ENCODE results near the gene TMEM101. TPM values are rescaled to one million over a fixed set of nuclear protein-coding genes. Genes with fewer than 3 reads are reported as not detected.
"Not testable (repeated sequence)": the region's sequence is repeated elsewhere in the genome, so short reads cannot be mapped to it uniquely, and the experiment has no call there.

The TMEM101 gene
- total RNA-seq, 2 experiments from 2014 or later, result 8.8 to 9.7 TPM

DNA sequence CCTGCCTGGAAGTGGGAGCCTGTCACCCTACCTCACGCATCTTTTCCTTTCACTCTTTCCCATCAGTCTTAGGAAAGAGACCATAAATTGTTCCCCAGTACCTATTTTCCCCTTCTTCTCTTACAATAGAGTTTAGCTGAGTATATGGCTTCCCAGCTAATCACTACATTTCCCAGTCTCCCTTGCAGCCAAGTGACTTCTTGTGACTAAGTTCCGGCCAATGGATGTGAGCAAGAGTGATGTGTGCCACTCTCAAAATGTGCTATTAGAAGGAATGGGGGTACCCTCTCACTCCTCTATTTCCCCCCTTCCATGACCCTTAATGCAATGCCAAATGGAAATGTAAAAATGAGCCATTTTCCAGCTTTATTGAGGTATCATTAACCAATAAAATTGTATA, 52.8 kb downstream of the TMEM101 start:
- no peaks in the 10 kb centered on the region for H3K4me1 Mint-ChIP-seq (ENCODE audit: low read depth)
- no peaks in the 10 kb centered on the region for H3K9me3 Mint-ChIP-seq
- H3K36me3 Mint-ChIP-seq (ENCODE audit: low read depth), result no peaks in the 10 kb centered on the region
- no peak overlapping the region for H3K27ac Mint-ChIP-seq
- peaks cover 10% of the 10 kb centered on the region for H3K27me3 Mint-ChIP-seq
- Histone ChIP-seq H3K4me1 (ENCODE audit: insufficient read depth, low read length) (no peaks in the 10 kb centered on the region), H3K9me3 (ENCODE audit: control insufficient read depth in 1 of 2, insufficient read depth in 1 of 2, low read length in 2 of 2) (no peaks in the 10 kb centered on the region), H3K27ac (ENCODE audit: low read depth in 1 of 2, low read length in 2 of 2) (no peak overlapping the region), H3K36me3 (ENCODE audit: insufficient read depth, low read length) (no peaks in the 10 kb centered on the region), H3K4me3 (ENCODE audit: low read length) (no peak overlapping the region), H3K27me3 (ENCODE audit: control insufficient read depth in 1 of 2, insufficient read depth in 2 of 2, low read length in 2 of 2) (peaks cover 0 to 4% of the 10 kb centered on the region in 2 experiments)
- no peak overlapping the region for H3K4me3 Mint-ChIP-seq
- ATAC-seq (ENCODE audit: poor library complexity) (no peak), DNase-seq (no peak)
- POLR2A ChIA-PET, result no interaction called here
- intact Hi-C loops (cut with DNase I, micrococcal nuclease), result no loop called here
- TF ChIP-seq, protein P1, sequence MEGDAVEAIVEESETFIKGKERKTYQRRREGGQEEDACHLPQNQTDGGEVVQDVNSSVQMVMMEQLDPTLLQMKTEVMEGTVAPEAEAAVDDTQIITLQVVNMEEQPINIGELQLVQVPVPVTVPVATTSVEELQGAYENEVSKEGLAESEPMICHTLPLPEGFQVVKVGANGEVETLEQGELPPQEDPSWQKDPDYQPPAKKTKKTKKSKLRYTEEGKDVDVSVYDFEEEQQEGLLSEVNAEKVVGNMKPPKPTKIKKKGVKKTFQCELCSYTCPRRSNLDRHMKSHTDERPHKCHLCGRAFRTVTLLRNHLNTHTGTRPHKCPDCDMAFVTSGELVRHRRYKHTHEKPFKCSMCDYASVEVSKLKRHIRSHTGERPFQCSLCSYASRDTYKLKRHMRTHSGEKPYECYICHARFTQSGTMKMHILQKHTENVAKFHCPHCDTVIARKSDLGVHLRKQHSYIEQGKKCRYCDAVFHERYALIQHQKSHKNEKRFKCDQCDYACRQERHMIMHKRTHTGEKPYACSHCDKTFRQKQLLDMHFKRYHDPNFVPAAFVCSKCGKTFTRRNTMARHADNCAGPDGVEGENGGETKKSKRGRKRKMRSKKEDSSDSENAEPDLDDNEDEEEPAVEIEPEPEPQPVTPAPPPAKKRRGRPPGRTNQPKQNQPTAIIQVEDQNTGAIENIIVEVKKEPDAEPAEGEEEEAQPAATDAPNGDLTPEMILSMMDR (IDR thresholded peaks at IDR 0.05), result no peak
- CTCF ChIA-PET, result no interaction called here

DNA sequence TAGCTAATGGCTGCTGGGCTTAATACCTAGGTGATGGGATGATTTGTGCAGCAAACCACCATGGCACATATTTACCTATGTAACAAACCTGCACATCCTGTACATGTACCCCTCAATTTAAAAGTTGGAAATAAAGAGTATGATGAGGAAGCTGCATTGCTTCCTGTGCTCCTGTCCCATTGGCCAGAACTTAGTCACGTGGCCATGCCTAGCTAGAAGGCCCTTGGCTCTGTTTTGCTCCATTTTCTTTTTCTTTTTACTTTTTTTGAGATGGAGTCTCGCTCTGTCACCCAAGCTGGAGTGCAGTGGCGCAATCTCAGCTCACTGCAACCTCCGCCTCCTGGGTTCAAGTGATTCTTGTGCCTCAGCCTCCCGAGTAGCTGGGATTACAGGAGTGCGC, 53.5 kb downstream of the TMEM101 start:
- peaks cover 14% of the 10 kb centered on the region for H3K27me3 Mint-ChIP-seq
- POLR2A ChIA-PET; H3K36me3 ChIP-seq (ENCODE audit: insufficient read depth, low read length); H3K36me3 Mint-ChIP-seq (ENCODE audit: low read depth); H3K9me3 Mint-ChIP-seq; H3K4me1 ChIP-seq (ENCODE audit: insufficient read depth, low read length); H3K4me3 ChIP-seq (ENCODE audit: low read length); H3K4me1 Mint-ChIP-seq (ENCODE audit: low read depth); H3K4me3 Mint-ChIP-seq; H3K27me3 ChIP-seq (ENCODE audit: control insufficient read depth in 1 of 2, insufficient read depth in 2 of 2, low read length in 2 of 2); intact Hi-C loops (cut with DNase I, micrococcal nuclease); H3K27ac ChIP-seq (ENCODE audit: low read depth in 1 of 2, low read length in 2 of 2); DNase-seq; H3K9me3 ChIP-seq (ENCODE audit: control insufficient read depth in 1 of 2, insufficient read depth in 1 of 2, low read length in 2 of 2); H3K27ac Mint-ChIP-seq; CTCF ChIA-PET; ATAC-seq (ENCODE audit: poor library complexity): not testable (repeated sequence)

Other genes with a start within 250 kb of the TMEM101 start
- 10 to 100 TPM; 10.6 to 12.6 TPM for gene DUSP3, start 236.0 kb downstream of the TMEM101 start, total RNA-seq
- gene CFAP97D1, start 234.5 kb downstream of the TMEM101 start, total RNA-seq, result not detected
- under 1 TPM in 1 of 2 experiments, not detected in 1; 0.14 TPM for gene MPP3, start 181.8 kb downstream of the TMEM101 start, total RNA-seq
- not detected for gene CD300LG, start 167.8 kb downstream of the TMEM101 start, total RNA-seq
- gene MPP2, start 107.4 kb downstream of the TMEM101 start, total RNA-seq, result 1 to 10 TPM; 3.5 to 4.0 TPM
- gene PPY, start 72.5 kb downstream of the TMEM101 start, total RNA-seq, result not detected
- not detected for gene PYY, start 61.0 kb downstream of the TMEM101 start, total RNA-seq
- under 1 TPM; 0.14 to 0.56 TPM for gene NAGS, start 10.3 kb downstream of the TMEM101 start, total RNA-seq
- 10 to 100 TPM; 34.6 to 36.1 TPM for gene LSM12, start 51.7 kb upstream of the TMEM101 start, total RNA-seq
- 1 to 10 TPM; 5.6 to 5.8 TPM for gene G6PC3, start 55.8 kb upstream of the TMEM101 start, total RNA-seq
- gene HDAC5, start 108.7 kb upstream of the TMEM101 start, total RNA-seq, result 10 to 100 TPM; 92.0 to 92.5 TPM
- gene HROB, start 127.0 kb upstream of the TMEM101 start, total RNA-seq, result 1 to 10 TPM; 1.6 TPM
- gene ASB16, start 155.7 kb upstream of the TMEM101 start, total RNA-seq, result under 1 TPM in 1 of 2 experiments, not detected in 1; 0.11 TPM
- 10 to 100 TPM; 33.3 to 34.8 TPM for gene TMUB2, start 172.0 kb upstream of the TMEM101 start, total RNA-seq
- 10 to 100 TPM; 85.2 to 99.2 TPM for gene ATXN7L3, start 184.9 kb upstream of the TMEM101 start, total RNA-seq
- gene UBTF, start 204.7 kb upstream of the TMEM101 start, total RNA-seq, result 100 to 1,000 TPM; 148 to 158 TPM

All from CD4-positive, alpha-beta T cell (primary cell).